Measurements from ENCODE around the gene PTPRZ1. TPM values are rescaled to one million over a fixed set of nuclear protein-coding genes. Genes with fewer than 3 reads are reported as not detected.

PTPRZ1 gene
- total RNA-seq, 1 experiment from 2014 or later, result 0.37 TPM

DNA sequence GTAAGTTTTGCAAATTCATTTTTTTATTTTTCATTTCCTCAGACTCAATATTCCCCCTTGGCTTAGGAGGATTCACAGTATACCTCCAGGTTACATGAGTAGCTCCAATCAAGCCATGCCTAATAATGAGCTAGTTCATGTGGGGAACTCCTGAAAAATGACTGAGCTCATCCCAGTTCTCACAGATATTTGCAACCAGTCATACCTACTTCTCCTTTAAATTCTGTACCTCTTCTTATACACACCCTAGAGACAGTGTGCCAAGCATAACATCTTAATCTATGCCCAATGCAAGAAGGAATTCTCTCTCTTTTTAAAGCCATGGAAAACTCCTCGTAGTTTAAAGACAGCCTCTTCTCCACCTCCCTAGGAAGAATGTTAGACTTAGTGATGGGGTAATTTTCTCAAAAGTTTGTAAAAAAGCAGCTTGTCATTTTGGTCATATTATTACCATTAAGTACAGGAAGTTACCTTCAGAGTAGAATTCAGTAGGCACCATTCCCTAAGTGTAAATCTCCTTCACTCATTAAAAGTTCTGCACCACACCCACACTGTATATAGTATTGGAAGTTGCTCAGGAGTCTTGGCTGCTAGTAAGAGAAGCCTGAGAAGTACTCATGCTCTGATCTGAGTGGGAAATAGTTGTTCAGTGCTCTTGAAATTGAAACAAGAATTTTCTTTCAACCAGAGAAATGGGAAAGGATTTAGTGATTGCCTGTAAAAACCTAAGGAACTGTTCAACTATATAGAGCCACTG lies 72.7 kb downstream of the PTPRZ1 start:
- no peak for TF ChIP-seq EZH2 (IDR thresholded peaks at IDR 0.05; ENCODE audit: low read depth)
- TF ChIP-seq, protein P1, sequence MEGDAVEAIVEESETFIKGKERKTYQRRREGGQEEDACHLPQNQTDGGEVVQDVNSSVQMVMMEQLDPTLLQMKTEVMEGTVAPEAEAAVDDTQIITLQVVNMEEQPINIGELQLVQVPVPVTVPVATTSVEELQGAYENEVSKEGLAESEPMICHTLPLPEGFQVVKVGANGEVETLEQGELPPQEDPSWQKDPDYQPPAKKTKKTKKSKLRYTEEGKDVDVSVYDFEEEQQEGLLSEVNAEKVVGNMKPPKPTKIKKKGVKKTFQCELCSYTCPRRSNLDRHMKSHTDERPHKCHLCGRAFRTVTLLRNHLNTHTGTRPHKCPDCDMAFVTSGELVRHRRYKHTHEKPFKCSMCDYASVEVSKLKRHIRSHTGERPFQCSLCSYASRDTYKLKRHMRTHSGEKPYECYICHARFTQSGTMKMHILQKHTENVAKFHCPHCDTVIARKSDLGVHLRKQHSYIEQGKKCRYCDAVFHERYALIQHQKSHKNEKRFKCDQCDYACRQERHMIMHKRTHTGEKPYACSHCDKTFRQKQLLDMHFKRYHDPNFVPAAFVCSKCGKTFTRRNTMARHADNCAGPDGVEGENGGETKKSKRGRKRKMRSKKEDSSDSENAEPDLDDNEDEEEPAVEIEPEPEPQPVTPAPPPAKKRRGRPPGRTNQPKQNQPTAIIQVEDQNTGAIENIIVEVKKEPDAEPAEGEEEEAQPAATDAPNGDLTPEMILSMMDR (conservative IDR thresholded peaks at IDR 0.05), result no peak
- Histone ChIP-seq H3F3A (ENCODE audit: insufficient read depth, low read depth) (no peaks in the 10 kb centered on the region), H4K20me1 (ENCODE audit: insufficient read depth) (no peaks in the 10 kb centered on the region), H2AFZ (peak overlapping the region; percentile 25; the same call in 1 of the 2 replicates), H3K4me2 (no peak overlapping the region), H3K27ac (no peak overlapping the region; the same call in 1 of the 2 replicates), H3K79me2 (ENCODE audit: low read depth) (no peaks in the 10 kb centered on the region), H3K9me2 (ENCODE audit: insufficient read depth) (0 out of 2 replicates have a peak, but pooled peaks cover 6% of the 10 kb centered on the region), H3K36me3 (ENCODE audit: low read depth) (no peaks in the 10 kb centered on the region), H3K4me1 (replicated peaks; ENCODE audit: insufficient read depth) (peaks cover 11% of the 10 kb centered on the region), H3K9me3 (ENCODE audit: insufficient read depth, low read depth) (peaks cover 4% of the 10 kb centered on the region), H3K4me3 (no peak overlapping the region), H3K27me3 (ENCODE audit: insufficient read depth, low read depth) (no peaks in the 10 kb centered on the region)
- ChIA-PET POLR2A (ENCODE audit: unreplicated experiment) (interaction anchor here (0.8 kb wide), 1 partner anchor 320 kb away, joined by 9 read pairs; no protein-coding TSS in a partner anchor), CTCF (no interaction called here)
- DNase-seq, result no peak
- no TSS peak for BruUV-seq (replicated peaks)
- intact Hi-C loops (cut with micrococcal nuclease; ENCODE audit: unreplicated experiment), result no loop called here

DNA sequence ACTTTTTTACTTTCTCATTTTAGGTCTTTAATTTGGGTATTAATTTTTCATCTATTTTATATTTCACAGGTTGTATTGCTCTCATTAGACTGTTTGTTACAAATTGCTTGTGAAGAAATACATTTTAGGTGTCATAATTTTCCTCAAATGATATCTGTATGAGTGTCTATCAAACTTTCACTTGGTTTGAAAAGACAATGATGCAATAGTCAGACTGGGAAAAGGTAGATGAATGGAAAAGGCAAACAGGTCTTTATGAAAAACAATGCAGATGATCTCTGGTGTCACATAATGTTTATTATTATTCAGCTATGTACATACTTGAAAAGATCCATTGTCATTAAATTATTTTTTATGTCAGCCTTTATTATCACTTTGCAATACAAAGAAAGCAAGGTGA lies 80.2 kb downstream of the PTPRZ1 start:
- CTCF ChIA-PET, result interaction anchor here (0.5 kb wide), 1 partner anchor 28 kb away, joined by 3 read pairs; no protein-coding TSS in a partner anchor
- H4K20me1 ChIP-seq (ENCODE audit: insufficient read depth), result no peaks in the 10 kb centered on the region
- no peaks in the 10 kb centered on the region for H3K79me2 ChIP-seq (ENCODE audit: low read depth)
- no peaks in the 10 kb centered on the region for H3K27me3 ChIP-seq (ENCODE audit: insufficient read depth, low read depth)
- H2AFZ ChIP-seq, result no peak overlapping the region
- TF ChIP-seq, protein P1 (conservative IDR thresholded peaks at IDR 0.05), result no peak
- no peak for TF ChIP-seq EZH2 (IDR thresholded peaks at IDR 0.05; ENCODE audit: low read depth)
- H3K36me3 ChIP-seq (ENCODE audit: low read depth), result no peaks in the 10 kb centered on the region
- intact Hi-C loops (cut with micrococcal nuclease; ENCODE audit: unreplicated experiment), result no loop called here
- H3F3A ChIP-seq (ENCODE audit: insufficient read depth, low read depth), result no peaks in the 10 kb centered on the region
- H3K27ac ChIP-seq, result no peak overlapping the region
- H3K4me2 ChIP-seq, result no peak overlapping the region
- no peaks in the 10 kb centered on the region; the same call in 1 of the 2 replicates for H3K9me3 ChIP-seq (ENCODE audit: insufficient read depth, low read depth)
- no TSS peak for BruUV-seq (replicated peaks)
- 0 out of 2 replicates have a peak, but pooled peaks cover 3% of the 10 kb centered on the region for H3K4me1 ChIP-seq (replicated peaks; ENCODE audit: insufficient read depth)
- DNase-seq, result no peak
- POLR2A ChIA-PET (ENCODE audit: unreplicated experiment), result no interaction called here
- no peaks in the 10 kb centered on the region for H3K9me2 ChIP-seq (ENCODE audit: insufficient read depth)
- no peak overlapping the region for H3K4me3 ChIP-seq

DNA sequence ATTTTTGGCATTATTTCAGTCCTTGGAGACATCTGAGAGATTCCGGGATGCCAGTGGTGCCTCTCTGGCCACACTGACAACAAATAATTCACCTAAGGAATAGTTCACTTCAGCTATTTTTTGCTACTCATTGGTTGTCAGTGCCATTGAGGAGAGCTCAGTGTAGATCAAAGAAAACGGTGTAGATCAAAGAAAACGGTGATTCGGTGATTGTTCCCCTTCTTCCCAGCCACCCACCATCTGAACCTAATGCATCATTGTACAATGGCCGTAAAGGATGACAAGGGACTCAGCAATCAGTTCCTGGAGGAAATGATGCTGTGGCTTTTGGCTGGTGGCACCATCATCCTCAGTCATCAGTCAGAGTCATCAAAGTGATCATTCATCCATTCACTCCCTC lies 80.6 kb downstream of the PTPRZ1 start:
- Histone ChIP-seq H3K4me3 (no peak overlapping the region), H3K36me3 (ENCODE audit: low read depth) (no peaks in the 10 kb centered on the region), H3K4me2 (no peak overlapping the region), H3K9me3 (ENCODE audit: insufficient read depth, low read depth) (no peaks in the 10 kb centered on the region; the same call in 1 of the 2 replicates), H3K27me3 (ENCODE audit: insufficient read depth, low read depth) (no peaks in the 10 kb centered on the region), H2AFZ (no peak overlapping the region), H3F3A (ENCODE audit: insufficient read depth, low read depth) (no peaks in the 10 kb centered on the region), H3K4me1 (replicated peaks; ENCODE audit: insufficient read depth) (0 out of 2 replicates have a peak, but pooled peaks cover 3% of the 10 kb centered on the region), H3K79me2 (ENCODE audit: low read depth) (no peaks in the 10 kb centered on the region), H3K9me2 (ENCODE audit: insufficient read depth) (no peaks in the 10 kb centered on the region), H4K20me1 (ENCODE audit: insufficient read depth) (no peaks in the 10 kb centered on the region), H3K27ac (no peak overlapping the region)
- ChIA-PET POLR2A (ENCODE audit: unreplicated experiment) (interaction anchor here (0.7 kb wide), 1 partner anchor 1681 kb away, joined by 6 read pairs; no protein-coding TSS in a partner anchor), CTCF (no interaction called here)
- TF ChIP-seq, protein P1 (conservative IDR thresholded peaks at IDR 0.05), result no peak
- TF ChIP-seq EZH2 (IDR thresholded peaks at IDR 0.05; ENCODE audit: low read depth), result no peak
- intact Hi-C loops (cut with micrococcal nuclease; ENCODE audit: unreplicated experiment), result no loop called here
- no TSS peak for BruUV-seq (replicated peaks)
- DNase-seq, result no peak
